ENCODE results near the gene ZBTB4.

DNA sequence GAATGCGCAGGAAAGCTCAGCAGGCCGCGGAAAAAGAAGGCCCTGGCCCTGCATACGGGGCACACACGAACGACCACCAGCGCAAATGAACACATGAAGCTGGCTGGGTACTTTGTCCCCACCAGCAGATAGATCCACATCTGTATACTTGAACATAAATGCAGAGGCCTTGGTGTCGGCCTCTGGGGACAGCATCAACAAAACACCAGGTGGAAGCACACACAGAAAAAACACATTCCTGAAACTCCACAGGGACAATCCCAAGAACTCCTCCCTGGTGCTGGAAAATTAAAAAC lies 606 bp upstream of the ZBTB4 start:
- TF ChIP-seq, protein P1, sequence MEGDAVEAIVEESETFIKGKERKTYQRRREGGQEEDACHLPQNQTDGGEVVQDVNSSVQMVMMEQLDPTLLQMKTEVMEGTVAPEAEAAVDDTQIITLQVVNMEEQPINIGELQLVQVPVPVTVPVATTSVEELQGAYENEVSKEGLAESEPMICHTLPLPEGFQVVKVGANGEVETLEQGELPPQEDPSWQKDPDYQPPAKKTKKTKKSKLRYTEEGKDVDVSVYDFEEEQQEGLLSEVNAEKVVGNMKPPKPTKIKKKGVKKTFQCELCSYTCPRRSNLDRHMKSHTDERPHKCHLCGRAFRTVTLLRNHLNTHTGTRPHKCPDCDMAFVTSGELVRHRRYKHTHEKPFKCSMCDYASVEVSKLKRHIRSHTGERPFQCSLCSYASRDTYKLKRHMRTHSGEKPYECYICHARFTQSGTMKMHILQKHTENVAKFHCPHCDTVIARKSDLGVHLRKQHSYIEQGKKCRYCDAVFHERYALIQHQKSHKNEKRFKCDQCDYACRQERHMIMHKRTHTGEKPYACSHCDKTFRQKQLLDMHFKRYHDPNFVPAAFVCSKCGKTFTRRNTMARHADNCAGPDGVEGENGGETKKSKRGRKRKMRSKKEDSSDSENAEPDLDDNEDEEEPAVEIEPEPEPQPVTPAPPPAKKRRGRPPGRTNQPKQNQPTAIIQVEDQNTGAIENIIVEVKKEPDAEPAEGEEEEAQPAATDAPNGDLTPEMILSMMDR (conservative IDR thresholded peaks at IDR 0.05; ENCODE audit: low read length) = no peak
- no peak for TF ChIP-seq EZH2phosphoT487 (IDR thresholded peaks at IDR 0.05; ENCODE audit: borderline replicate concordance)
